ENCODE results near the gene KIF13A.

KIF13A gene

DNA sequence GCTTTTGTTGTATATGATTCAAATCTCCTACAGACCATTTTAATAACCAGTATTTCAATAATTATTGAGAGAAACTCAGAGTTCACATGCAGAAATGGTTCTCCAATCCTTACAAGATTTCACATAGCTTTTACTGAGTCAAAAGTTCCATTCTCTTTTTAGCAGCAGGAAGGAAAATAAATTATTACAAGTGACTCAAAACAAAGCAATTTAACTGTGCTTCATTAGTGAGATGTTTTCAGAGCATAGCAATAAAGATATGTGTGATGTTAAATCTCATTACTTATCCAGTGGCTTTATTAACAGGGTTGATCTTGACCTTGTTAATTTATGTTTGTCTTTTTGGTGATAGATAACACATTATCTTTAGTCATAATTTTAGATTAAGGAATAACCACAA is 22.0 kb downstream of the KIF13A start:
- TF ChIP-seq ZFX (IDR thresholded peaks at IDR 0.05; ENCODE audit: borderline replicate concordance), result no peak
- TF ChIP-seq, protein P1, sequence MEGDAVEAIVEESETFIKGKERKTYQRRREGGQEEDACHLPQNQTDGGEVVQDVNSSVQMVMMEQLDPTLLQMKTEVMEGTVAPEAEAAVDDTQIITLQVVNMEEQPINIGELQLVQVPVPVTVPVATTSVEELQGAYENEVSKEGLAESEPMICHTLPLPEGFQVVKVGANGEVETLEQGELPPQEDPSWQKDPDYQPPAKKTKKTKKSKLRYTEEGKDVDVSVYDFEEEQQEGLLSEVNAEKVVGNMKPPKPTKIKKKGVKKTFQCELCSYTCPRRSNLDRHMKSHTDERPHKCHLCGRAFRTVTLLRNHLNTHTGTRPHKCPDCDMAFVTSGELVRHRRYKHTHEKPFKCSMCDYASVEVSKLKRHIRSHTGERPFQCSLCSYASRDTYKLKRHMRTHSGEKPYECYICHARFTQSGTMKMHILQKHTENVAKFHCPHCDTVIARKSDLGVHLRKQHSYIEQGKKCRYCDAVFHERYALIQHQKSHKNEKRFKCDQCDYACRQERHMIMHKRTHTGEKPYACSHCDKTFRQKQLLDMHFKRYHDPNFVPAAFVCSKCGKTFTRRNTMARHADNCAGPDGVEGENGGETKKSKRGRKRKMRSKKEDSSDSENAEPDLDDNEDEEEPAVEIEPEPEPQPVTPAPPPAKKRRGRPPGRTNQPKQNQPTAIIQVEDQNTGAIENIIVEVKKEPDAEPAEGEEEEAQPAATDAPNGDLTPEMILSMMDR (IDR thresholded peaks at IDR 0.05), result no peak
- no peak overlapping the region for H3K27ac ChIP-seq

DNA sequence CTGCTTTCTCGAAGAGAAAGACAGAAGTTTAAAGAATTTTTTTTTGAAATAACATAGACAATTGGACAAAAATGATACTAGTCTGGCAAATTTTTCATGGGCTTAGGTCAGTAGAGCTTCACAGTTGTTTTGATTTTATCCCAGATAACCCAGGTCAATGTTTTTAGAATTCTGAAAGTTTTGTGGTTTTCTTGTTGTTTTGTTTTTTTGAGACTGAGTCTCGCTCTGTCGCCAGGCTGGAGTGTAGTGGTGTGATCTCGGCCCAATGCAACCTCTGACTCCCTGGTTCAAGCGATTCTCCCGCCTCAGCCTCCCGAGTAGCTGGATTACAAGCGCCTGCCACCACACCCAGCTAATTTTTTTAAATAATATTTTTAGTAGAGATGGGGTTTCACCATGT is 22.8 kb downstream of the KIF13A start:
- H3K27ac ChIP-seq, result no peak overlapping the region
- TF ChIP-seq, protein P1 (IDR thresholded peaks at IDR 0.05), result no peak
- no peak for TF ChIP-seq ZFX (IDR thresholded peaks at IDR 0.05; ENCODE audit: borderline replicate concordance)

DNA sequence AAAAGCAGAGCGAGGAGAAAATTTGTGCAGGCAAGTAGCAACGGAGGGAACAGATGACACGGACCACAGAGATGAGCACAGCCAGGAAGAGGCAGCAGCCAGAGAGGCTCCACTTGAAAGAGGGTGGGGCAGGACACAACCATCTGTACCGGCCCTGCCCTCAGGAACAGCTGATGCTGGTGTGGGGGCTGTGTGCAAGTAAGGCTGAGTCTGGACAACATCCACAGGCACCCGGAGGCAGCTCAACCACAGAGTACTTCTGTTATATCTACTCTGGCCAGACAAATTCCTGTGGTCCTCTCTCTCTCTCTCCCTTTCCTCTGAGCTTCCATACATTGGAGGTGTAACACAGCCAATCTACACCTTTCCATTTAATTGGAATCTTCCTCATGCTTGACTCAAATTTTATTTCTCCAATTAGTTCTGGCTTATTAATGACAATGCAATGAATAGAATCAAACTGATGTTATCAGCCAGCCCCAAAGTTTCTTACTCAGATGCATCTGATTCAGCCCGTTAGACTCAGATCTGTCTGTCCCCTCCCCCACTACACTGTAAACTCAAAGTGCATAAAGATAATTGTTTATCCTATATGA is 24.9 kb downstream of the KIF13A start:
- H3K27ac ChIP-seq, result no peak overlapping the region
- TF ChIP-seq, protein P1 (IDR thresholded peaks at IDR 0.05), result no peak
- TF ChIP-seq ZFX (IDR thresholded peaks at IDR 0.05; ENCODE audit: borderline replicate concordance), result no peak

DNA sequence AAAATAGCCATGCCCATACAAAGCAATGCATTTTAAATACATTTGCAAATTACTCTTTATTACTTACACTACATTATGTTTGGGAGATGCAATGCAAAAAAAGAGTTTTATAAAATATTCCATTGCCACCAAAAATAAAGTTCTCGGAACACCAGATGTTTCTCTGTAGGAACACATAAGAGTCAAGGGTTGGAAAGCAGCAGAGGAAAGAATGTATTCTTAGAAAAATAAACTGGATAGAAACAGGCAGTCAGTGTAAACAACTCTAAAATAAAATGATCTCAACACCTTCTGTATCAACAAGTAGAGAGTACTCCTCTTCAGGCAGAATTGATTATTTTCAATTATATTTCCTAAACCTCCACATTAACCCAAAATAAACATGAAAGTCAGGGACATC is 28.1 kb downstream of the KIF13A start:
- TF ChIP-seq, protein P1 (IDR thresholded peaks at IDR 0.05), result no peak
- no peak for TF ChIP-seq ZFX (IDR thresholded peaks at IDR 0.05; ENCODE audit: borderline replicate concordance)
- no peak overlapping the region for H3K27ac ChIP-seq

DNA sequence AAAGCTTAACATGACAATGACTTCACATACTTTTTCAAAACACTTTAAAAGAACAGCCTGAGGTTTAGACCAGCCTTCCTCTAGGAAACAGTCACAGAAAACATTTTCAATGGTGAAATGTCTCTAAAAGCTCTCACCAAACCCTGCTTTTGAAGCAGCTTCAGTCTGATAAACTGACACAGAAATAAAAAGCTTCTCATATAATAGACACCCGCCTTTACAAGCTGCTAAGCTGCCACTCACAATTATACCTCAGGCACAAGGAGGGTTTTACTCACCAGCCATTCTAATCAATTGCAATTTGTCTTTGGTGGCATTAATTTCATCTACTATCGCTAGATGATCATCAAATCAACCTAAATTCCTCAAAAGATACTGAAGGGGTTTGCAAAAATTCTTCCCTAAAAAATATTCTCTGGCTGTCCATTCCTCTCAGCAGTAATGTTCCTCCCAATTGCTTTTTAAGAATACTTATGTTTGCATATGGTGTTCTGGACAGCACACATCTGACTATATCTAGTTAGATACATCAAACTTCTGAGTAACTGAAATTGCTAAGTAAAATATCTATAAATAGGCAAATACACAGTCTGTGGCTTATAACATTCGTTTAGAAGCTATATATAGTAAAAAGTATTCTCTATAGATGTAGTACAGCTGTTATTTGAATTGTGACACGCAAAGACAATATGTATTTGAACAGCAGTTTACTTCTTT is 29.4 kb downstream of the KIF13A start:
- H3K27ac ChIP-seq, result no peak overlapping the region
- TF ChIP-seq ZFX (IDR thresholded peaks at IDR 0.05; ENCODE audit: borderline replicate concordance), result no peak

DNA sequence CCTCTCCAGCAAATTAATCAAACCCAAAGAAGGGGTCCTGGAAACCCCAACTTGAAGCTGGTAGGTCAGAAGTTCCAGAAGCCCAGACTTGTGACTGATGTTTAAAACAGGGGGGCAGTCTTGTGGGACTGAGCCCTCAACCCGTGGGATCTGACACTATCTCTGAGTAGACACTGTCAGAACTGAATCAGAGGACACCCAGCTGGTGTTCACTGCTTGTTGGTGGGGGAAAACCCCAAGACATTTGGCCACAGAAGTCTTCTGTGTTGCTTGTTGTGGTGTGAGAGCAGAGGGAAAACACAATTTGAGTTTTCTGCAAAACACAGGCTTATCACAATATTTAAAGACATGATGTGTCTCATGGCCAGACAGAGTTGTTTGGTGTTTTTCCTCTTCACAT is 29.9 kb downstream of the KIF13A start:
- TF ChIP-seq, protein P1 (IDR thresholded peaks at IDR 0.05), result no peak
- no peak for TF ChIP-seq ZFX (IDR thresholded peaks at IDR 0.05; ENCODE audit: borderline replicate concordance)
- H3K27ac ChIP-seq, result no peak overlapping the region

DNA sequence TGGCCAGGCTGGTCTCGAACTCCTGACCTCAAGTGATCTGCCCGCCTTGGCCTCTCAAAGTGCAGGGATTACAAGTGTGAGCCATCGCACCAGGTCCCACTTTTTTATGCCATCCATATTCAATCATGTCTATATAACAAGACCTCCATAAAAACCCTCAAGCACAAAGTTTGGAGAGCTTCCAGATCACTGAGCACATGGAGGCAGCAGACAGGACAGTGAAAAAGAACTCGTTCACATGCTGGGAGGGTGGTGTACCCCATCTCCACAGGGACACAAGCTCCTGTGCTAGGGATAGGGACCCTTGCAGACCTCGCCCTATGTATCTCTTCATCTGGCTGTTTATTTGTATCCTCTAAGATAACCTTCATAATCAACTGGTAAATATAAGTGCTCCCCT is 30.3 kb downstream of the KIF13A start:
- TF ChIP-seq, protein P1 (IDR thresholded peaks at IDR 0.05), result no peak
- no peak for TF ChIP-seq ZFX (IDR thresholded peaks at IDR 0.05; ENCODE audit: borderline replicate concordance)
- H3K27ac ChIP-seq, result no peak overlapping the region

Data from 22Rv1 (cell line).